Measurements from ENCODE around the gene RUFY2.

GRCh38 chr10:68362590-68362989 lies 44.5 kb downstream of the RUFY2 start:
- TF ChIP-seq CTCF (IDR thresholded peaks at IDR 0.05) (no peak), POLR2A (IDR thresholded peaks at IDR 0.05) (no peak)
